NOMO-1 treated with DMSO at 0.1 percent for 48 hours (cell line): Measurements from ENCODE around the gene TUBA3C.
"Not testable (repeated sequence)": the region's sequence is repeated elsewhere in the genome, so short reads cannot be mapped to it uniquely, and the experiment has no call there.

Experiments used
- DNase-seq: peaks from one replicate; lab custom pipeline; 2025; ENCODE audit not compliant: unreplicated experiment; lab: John Stamatoyannopoulos, UW

Gene TUBA3C

GRCh38 chr13:19181621-19182485 is at the start of gene TUBA3C:
TSS of gene TUBA3C (minus strand) at chr13:19181824. CDS start at chr13:19181747, 77 bp downstream.
- DNase-seq = no peak

GRCh38 chr13:19207413-19207812 is 25.8 kb upstream of the TUBA3C start:
- not testable (repeated sequence) for DNase-seq

- not testable (repeated sequence) for DNase-seq
These were observed 11.0 kb upstream of the TUBA3C start for GRCh38 chr13:19192622-19193021.

- not testable (repeated sequence) for DNase-seq
These were observed 8.3 kb upstream of the TUBA3C start for GRCh38 chr13:19189911-19190310.

GRCh38 chr13:19189368-19189767 is 7.7 kb upstream of the TUBA3C start:
- not testable (repeated sequence) for DNase-seq

GRCh38 chr13:19185865-19186645 is 4.4 kb upstream of the TUBA3C start:
- DNase-seq = no peak

- DNase-seq = no peak
These were observed 3.7 kb upstream of the TUBA3C start for GRCh38 chr13:19185086-19185864.

GRCh38 chr13:19184176-19184575 is 2.6 kb upstream of the TUBA3C start:
- no peak for DNase-seq

- no peak for DNase-seq
These were observed 2.1 kb upstream of the TUBA3C start for GRCh38 chr13:19183676-19184075.

- no peak for DNase-seq
These were observed 912 bp upstream of the TUBA3C start for GRCh38 chr13:19182536-19182935.

- no peak for DNase-seq
These were observed 503 bp downstream of the TUBA3C start for GRCh38 chr13:19181021-19181620.

- no peak for DNase-seq
These were observed 1.7 kb downstream of the TUBA3C start for GRCh38 chr13:19179916-19180315.

- no peak for DNase-seq
These were observed 2.6 kb downstream of the TUBA3C start for GRCh38 chr13:19178901-19179593.

- DNase-seq = not testable (repeated sequence)
These were observed 4.4 kb downstream of the TUBA3C start for GRCh38 chr13:19176981-19177776.

GRCh38 chr13:19173752-19174151 is 7.9 kb downstream of the TUBA3C start:
- no peak for DNase-seq

GRCh38 chr13:19172647-19173030 is 9.0 kb downstream of the TUBA3C start:
- no peak for DNase-seq

GRCh38 chr13:19172007-19172646 is 9.5 kb downstream of the TUBA3C start:
- DNase-seq = no peak

GRCh38 chr13:19171563-19171962 is 10.1 kb downstream of the TUBA3C start:
- DNase-seq = no peak

- no peak for DNase-seq
These were observed 11.6 kb downstream of the TUBA3C start for GRCh38 chr13:19169991-19170390.
